Stimulated activated CD8-positive, alpha-beta memory T cell treated with anti-CD3 and anti-CD28 coated beads, Interleukin-7, amount 100 ng/mL, for 48 hours (primary cell): ENCODE results near the gene FAM3A.
A peak's percentile ranks its signal among the peaks of the same experiment; 100 is the strongest.

Experiments used
- DNase-seq, 2 donors: peaks; one replicate each; pipeline ENCODE4 v3.0.0-alpha.2; 2020; ENCODE audit warnings: low read depth in 1 of 2; ENCODE audit errors: extremely low read depth in 1 of 2

FAM3A gene

GRCh38 chrX:154534526-154535322, 18.7 kb upstream of the FAM3A start:
- peak; percentile 77 for DNase-seq

- DNase-seq: no peak
These were observed 16.7 kb upstream of the FAM3A start for GRCh38 chrX:154532690-154533089.

GRCh38 chrX:154531626-154532025, 15.6 kb upstream of the FAM3A start:
- DNase-seq: no peak

- no peak for DNase-seq
These were observed 14.3 kb upstream of the FAM3A start for GRCh38 chrX:154530286-154530685.

GRCh38 chrX:154529206-154529612, 13.2 kb upstream of the FAM3A start:
- DNase-seq: no peak

GRCh38 chrX:154526901-154527675, 11.1 kb upstream of the FAM3A start:
- DNase-seq: peak in 1 of 2 donors; percentile 43

- no peak for DNase-seq
These were observed 9.8 kb upstream of the FAM3A start for GRCh38 chrX:154525606-154526490.

- DNase-seq: no peak
These were observed 3.4 kb upstream of the FAM3A start for GRCh38 chrX:154519389-154519788.

- DNase-seq: no peak
These were observed 1.2 kb upstream of the FAM3A start for GRCh38 chrX:154517101-154517781.

GRCh38 chrX:154516656-154517100, 646 bp upstream of the FAM3A start:
- DNase-seq: no peak

- DNase-seq: no peak
These were observed 704 bp downstream of the FAM3A start for GRCh38 chrX:154515090-154515965.

GRCh38 chrX:154513716-154514115, 2.3 kb downstream of the FAM3A start:
- no peak for DNase-seq

GRCh38 chrX:154512879-154513553, 3.0 kb downstream of the FAM3A start:
- DNase-seq: no peak

GRCh38 chrX:154511761-154512160, 4.3 kb downstream of the FAM3A start:
- DNase-seq: no peak

GRCh38 chrX:154509455-154509854, 6.6 kb downstream of the FAM3A start:
- DNase-seq: no peak

GRCh38 chrX:154508384-154508745, 7.7 kb downstream of the FAM3A start:
- no peak for DNase-seq

- no peak for DNase-seq
These were observed 8.2 kb downstream of the FAM3A start for GRCh38 chrX:154507673-154508383.
